ENCODE data around the gene GTF3C6.
"Not testable (repeated sequence)": the region's sequence is repeated elsewhere in the genome, so short reads cannot be mapped to it uniquely, and the experiment has no call there.

GTF3C6 gene

DNA sequence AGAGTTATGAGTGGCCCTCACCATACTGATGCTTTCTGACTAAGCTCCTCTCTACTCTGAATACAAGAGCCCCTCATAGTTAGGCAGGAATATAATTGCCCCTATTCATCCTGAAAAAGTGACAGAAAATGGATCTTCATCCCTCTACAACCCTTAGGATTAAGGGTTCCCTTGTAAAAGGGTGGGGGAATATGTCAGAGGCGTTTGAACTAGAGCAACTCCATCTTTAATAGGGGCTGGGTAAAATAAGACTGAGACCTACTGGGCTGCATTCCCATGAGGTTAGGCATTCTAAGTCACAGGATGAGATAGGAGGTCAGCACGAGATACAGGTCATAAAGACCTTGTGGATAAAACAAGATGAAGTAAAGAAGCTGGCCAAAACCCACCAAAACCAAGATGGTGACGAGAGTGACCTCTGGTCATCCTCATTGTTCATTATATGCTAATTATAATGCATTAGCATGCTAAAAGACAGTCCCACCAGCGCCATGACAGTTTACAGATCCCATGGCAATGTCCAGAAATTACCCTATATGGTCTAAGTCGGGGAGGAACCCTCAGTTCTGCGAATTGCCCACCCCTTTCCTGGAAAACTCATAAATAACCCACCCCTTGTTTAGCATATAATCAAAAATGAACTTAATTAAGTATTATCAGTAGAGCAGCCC, 4.7 kb upstream of the GTF3C6 start:
- ATAC-seq (replicated peaks), result no peak
- H3K4me1 Mint-ChIP-seq, result peaks cover 3 to 13% of the 10 kb centered on the region in 2 donors
- no peaks in the 10 kb centered on the region for H3K27me3 Mint-ChIP-seq
- H3K4me3 Mint-ChIP-seq, result no peak overlapping the region
- peaks cover 0 to 3% of the 10 kb centered on the region in 2 donors for H3K36me3 Mint-ChIP-seq
- H3K9me3 Mint-ChIP-seq, result no peaks in the 10 kb centered on the region
- no peak overlapping the region for H3K27ac Mint-ChIP-seq
- DNase-seq, result no peak

DNA sequence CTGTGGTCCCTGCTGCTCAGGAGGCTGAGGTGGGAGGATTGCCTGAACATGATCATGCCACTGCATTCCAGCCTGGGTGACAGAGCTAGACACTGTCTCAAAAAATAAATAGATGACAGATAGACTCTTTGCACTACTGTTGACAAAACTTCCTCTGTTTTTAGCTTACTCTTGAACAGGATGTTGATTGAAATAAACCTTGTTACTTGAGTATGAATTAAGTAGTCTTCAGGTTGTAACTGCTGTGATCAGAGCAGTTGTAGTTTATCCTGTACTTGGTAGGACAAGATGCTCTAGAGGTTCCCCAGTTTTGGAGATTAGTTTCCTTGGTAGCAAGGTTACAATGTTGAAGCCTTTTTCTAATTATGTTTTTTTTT, 1.5 kb downstream of the GTF3C6 start:
- H3K9me3 Mint-ChIP-seq, result no peaks in the 10 kb centered on the region
- no peaks in the 10 kb centered on the region for H3K27me3 Mint-ChIP-seq
- ATAC-seq (replicated peaks) (no peak), DNase-seq (no peak)
- H3K36me3 Mint-ChIP-seq, result peaks cover 23 to 31% of the 10 kb centered on the region in 2 donors
- H3K4me1 Mint-ChIP-seq, result peaks cover 4 to 19% of the 10 kb centered on the region in 2 donors
- peak overlapping the region in 1 of 2 donors; percentile 6 for H3K4me3 Mint-ChIP-seq
- H3K27ac Mint-ChIP-seq, result no peak overlapping the region

DNA sequence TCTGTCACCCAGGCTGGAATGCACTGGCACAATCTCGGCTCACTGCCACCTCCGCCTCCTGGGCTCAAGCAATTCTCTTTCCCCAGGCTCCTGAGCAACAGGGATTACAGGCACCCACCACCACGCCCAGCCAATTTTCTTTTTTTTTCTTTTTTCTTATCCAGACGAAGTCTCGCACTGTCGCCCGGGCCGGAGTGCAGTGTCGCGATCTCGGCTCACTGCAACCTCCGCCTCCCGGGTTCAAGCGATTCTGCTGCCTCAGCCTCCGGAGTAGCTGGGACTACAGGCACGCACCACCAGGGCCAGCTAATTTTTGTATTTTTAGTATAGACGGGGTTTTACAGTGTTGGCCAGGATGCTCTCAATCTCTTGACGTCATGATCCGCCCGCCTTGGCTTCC, 4.1 kb downstream of the GTF3C6 start:
- not testable (repeated sequence) for ATAC-seq (replicated peaks); DNase-seq; H3K27ac Mint-ChIP-seq

DNA sequence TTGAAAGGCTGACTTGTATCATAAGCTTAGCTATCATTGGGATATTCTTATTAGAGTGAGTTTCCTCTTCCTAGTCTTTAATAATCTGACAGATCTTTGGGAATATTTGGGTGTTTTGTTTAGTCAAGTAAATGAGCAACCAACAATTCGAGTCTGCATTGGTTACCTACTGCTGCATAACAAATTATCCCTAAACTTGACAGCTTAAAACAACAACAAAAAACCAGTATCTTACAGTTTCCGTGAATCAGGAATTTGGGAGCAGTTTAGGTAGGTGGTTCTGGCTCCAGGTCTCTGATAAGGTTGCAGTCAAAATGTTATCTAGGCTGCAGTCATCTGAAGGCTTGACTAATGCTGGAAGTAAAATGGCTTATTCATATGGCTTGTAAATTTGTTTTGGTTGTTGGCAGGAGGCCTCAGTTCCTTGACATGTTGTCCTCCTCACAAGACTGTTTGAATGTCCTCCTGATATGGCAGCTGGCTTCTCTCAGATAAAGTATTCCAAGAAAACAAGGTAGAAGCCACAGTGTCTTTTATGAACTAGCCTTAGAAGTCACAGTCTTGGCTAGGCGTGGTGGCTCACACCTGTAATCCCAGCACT, 7.2 kb downstream of the GTF3C6 start:
- ATAC-seq (replicated peaks), result no peak
- peaks cover 52 to 53% of the 10 kb centered on the region in 2 donors for H3K36me3 Mint-ChIP-seq

More for the DNA sequence above, 4.1 kb downstream of the GTF3C6 start:
- not testable (repeated sequence) for H3K9me3 Mint-ChIP-seq, H3K4me3 Mint-ChIP-seq, H3K27me3 Mint-ChIP-seq
- peaks cover 2 to 13% of the 10 kb centered on the region in 2 donors for H3K4me1 Mint-ChIP-seq
- H3K36me3 Mint-ChIP-seq, result peaks cover 40 to 46% of the 10 kb centered on the region in 2 donors

DNA sequence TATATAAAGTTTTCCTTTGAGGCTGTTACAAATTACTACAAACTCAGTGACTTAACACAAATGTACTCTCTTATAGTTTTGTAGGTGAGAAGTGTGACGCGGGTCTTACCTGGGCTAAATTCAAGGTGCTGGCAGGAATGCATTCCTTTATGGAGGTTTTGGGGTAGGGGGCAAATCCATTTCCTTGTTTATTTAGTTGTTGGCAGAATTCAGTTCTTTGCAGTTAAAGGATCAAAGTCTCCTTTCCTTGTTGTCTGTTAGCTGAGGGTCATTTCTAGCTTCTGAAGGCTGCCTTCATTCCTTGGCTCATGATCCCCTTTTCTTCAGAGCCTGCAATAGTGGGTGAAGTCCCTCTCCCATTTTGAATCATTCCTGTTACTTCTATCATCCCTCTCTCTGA, 10.2 kb downstream of the GTF3C6 start:
- not testable (repeated sequence) for ATAC-seq (replicated peaks); H3K9me3 Mint-ChIP-seq; H3K4me1 Mint-ChIP-seq; DNase-seq; H3K27me3 Mint-ChIP-seq; H3K4me3 Mint-ChIP-seq; H3K27ac Mint-ChIP-seq
- peaks cover 34 to 37% of the 10 kb centered on the region in 2 donors for H3K36me3 Mint-ChIP-seq

More for the DNA sequence above, 7.2 kb downstream of the GTF3C6 start:
- H3K27ac Mint-ChIP-seq, result no peak overlapping the region
- H3K4me3 Mint-ChIP-seq, result no peak overlapping the region
- no peak for DNase-seq
- peaks cover 0 to 2% of the 10 kb centered on the region in 2 donors for H3K9me3 Mint-ChIP-seq
- no peaks in the 10 kb centered on the region for H3K27me3 Mint-ChIP-seq
- no peaks in the 10 kb centered on the region for H3K4me1 Mint-ChIP-seq

DNA sequence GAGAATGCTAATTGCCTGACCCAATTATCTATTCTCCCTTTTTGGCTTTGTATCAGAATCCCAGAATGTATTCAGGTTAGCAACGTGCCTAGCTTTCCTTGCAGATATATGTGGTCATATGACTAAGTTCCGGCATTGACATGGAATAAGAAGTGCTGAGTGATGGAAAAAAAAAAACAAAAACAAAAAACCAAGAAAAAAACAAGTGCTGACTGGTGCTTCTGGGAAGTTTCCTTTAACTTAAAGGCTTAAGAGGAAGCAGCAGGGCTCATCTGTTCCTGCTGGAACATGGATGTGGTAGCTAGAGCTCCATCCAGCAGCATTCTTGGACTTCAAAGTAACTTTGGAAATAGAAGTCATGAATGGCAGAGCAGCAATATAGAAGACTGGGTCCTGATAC, 13.0 kb downstream of the GTF3C6 start:
- ATAC-seq (replicated peaks) (no peak), DNase-seq (no peak)
- no peaks in the 10 kb centered on the region for H3K4me1 Mint-ChIP-seq
- H3K36me3 Mint-ChIP-seq, result peaks cover 19 to 25% of the 10 kb centered on the region in 2 donors
- H3K27me3 Mint-ChIP-seq, result no peaks in the 10 kb centered on the region
- H3K4me3 Mint-ChIP-seq, result no peak overlapping the region
- peaks cover 0 to 2% of the 10 kb centered on the region in 2 donors for H3K9me3 Mint-ChIP-seq
- H3K27ac Mint-ChIP-seq, result no peak overlapping the region

DNA sequence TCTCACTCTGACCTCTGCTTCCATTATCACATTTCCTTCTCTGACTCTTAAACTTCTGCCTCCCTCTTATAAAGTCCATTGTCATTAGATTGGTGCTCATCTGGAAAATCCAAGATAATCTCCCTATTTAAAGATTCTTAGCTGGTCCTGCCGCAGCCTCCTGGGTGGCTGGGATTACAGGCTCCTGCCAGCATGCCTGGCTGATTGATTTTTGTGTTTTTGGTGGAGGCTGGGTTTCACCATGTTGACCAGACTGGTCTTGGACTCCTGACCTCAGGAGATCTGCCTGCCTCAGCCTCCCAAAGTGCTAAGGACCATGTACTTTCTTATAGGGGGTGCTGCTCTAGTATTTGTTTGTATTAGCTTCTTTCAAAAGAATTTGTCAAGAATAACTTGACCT, 18.1 kb downstream of the GTF3C6 start:
- no peak for ATAC-seq (replicated peaks)
- DNase-seq, result no peak
- Mint-ChIP-seq H3K4me3 (no peak overlapping the region), H3K9me3 (no peaks in the 10 kb centered on the region), H3K27me3 (no peaks in the 10 kb centered on the region), H3K27ac (no peak overlapping the region), H3K36me3 (peaks cover 18 to 27% of the 10 kb centered on the region in 2 donors), H3K4me1 (peaks cover 6 to 20% of the 10 kb centered on the region in 2 donors)

DNA sequence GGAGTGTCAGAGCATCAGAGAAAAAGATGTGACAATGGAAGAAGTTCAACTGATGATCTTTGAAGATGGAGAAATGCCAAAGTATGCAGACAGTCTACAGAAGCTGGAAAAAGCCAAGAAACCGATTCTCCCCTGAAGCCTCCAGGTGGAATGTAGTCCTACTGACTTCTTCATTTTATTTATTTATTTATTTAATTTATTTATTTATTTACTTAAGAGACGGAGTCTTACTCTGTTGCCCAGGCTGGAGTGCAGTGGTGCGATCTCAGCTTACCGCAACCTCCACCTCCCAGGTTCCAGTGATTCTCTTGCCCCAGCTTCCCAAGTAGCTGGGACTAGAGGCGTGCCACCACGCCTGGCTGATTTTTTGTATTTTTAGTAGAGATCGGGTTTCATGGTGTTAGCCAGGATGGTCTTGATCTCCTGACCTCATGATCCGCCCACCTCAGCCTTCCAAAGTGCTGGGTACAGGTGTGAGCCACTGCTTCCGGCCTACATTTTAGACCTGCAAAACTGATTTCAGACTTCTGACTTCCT, 21.1 kb downstream of the GTF3C6 start:
- Mint-ChIP-seq H3K27me3 (no peaks in the 10 kb centered on the region), H3K4me3 (no peak overlapping the region), H3K4me1 (peaks cover 11 to 35% of the 10 kb centered on the region in 2 donors), H3K36me3 (peaks cover 18 to 36% of the 10 kb centered on the region in 2 donors), H3K27ac (no peak overlapping the region), H3K9me3 (no peaks in the 10 kb centered on the region)
- no peak for DNase-seq
- ATAC-seq (replicated peaks), result no peak

DNA sequence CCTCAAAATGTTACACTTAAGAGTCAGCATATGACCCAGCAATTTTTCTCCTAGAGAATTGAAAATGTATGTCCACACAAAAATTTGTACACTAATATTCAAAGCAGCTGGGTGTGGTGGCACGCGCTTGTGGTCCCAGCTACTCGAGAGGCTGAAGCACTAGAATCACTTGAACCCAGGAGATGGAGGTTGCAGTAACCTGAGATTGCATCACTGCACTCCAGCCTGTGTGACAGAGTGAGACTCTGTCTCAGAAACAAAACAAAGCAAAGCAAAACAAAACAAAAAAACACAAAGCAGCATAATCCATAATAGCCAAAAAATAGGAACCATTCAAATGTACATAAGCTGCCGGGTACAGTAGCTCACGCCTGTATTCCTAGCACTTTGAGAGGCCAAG, 21.7 kb downstream of the GTF3C6 start:
- H3K36me3 Mint-ChIP-seq, result peaks cover 20 to 40% of the 10 kb centered on the region in 2 donors
- no peak for ATAC-seq (replicated peaks)
- DNase-seq, result no peak
- peak overlapping the region; percentile 99 for H3K4me3 Mint-ChIP-seq
- H3K27me3 Mint-ChIP-seq, result no peaks in the 10 kb centered on the region
- no peaks in the 10 kb centered on the region for H3K9me3 Mint-ChIP-seq
- peak overlapping the region; percentile 99 for H3K27ac Mint-ChIP-seq
- peaks cover 12 to 39% of the 10 kb centered on the region in 2 donors for H3K4me1 Mint-ChIP-seq

DNA sequence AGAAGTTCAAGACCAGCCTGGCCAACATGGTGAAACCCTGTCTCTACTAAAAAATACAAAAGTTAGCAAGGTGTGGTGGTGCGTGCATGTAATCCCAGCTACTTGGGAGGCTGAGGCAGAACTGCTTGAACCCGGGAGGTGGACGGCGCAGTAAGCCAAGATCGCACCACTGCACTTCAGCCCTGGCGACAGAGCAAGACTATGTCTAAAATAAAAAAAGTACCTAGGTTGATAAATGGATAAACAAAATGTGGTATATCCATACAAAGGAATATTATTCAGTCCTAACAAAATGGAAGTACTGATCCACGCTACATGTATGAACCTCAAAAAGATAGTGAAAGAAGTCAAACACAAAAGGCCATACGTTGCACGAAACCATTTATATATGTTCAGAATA, 22.1 kb downstream of the GTF3C6 start:
- Mint-ChIP-seq H3K36me3 (peaks cover 22 to 44% of the 10 kb centered on the region in 2 donors), H3K27me3 (no peaks in the 10 kb centered on the region), H3K9me3 (no peaks in the 10 kb centered on the region), H3K27ac (peak overlapping the region; percentile 99), H3K4me3 (peak overlapping the region; percentile 99), H3K4me1 (peaks cover 12 to 39% of the 10 kb centered on the region in 2 donors)
- DNase-seq (no peak), ATAC-seq (replicated peaks) (no peak)

DNA sequence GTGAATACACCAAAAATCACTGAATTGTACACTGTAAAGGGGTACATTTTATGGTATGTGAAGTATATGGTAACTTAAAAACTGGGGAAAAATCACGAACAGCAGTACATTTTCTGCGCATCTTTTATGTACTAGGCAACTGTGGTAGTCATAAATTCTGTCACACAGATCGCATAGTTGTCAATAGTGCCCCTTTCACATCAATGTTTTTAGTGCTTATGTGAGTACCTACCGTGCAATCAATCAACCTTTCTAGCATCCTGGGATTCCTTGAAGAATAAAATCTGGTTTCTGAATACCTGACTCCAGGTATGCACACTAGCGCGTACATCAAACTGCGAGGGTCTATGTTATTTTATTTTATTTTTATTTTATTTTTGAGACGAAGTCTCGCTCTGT, 22.7 kb downstream of the GTF3C6 start:
- no peak for ATAC-seq (replicated peaks)
- Mint-ChIP-seq H3K4me1 (peaks cover 12 to 43% of the 10 kb centered on the region in 2 donors), H3K27ac (peak overlapping the region; percentile 99), H3K36me3 (peaks cover 27 to 49% of the 10 kb centered on the region in 2 donors), H3K9me3 (no peaks in the 10 kb centered on the region), H3K27me3 (no peaks in the 10 kb centered on the region), H3K4me3 (peak overlapping the region; percentile 99)
- no peak for DNase-seq

DNA sequence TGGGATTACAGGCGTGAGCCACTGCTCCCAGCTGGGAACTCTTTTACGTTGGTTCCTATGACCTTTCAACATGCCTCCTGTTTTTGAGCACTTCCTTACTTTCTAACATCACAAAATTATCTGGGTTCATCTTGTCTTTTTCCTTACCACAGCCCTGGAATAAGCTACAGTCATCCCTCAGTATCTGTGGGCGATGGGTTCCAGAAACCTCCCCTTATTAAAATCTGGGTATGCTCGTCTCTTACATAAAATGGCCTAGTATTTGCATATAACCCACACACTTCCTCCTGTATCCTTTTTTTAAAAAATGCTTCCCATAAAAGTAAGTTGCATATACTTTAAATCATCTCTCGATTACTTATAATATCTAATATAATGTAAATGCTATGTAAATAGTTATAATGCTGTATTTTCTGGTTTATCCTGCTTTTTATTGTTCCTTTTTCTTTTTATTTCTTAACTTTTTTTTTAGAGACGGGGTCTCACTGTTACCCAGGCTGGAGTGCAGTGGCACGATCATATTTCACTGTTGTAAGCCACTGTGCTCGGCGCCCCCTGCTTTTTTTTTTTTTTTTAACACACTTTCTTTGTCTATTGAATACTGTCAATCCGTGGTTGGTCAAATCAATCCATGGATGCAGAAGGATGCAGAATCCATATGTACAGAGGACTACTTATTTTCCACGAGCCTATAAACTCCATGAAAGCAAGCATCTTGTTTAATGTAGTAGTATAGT, 32.5 kb downstream of the GTF3C6 start:
- no peak overlapping the region for H3K4me3 Mint-ChIP-seq
- H3K36me3 Mint-ChIP-seq, result peaks cover 36 to 55% of the 10 kb centered on the region in 2 donors
- H3K9me3 Mint-ChIP-seq, result no peaks in the 10 kb centered on the region
- peaks cover 7 to 19% of the 10 kb centered on the region in 2 donors for H3K4me1 Mint-ChIP-seq
- DNase-seq (no peak), ATAC-seq (replicated peaks) (no peak)
- no peaks in the 10 kb centered on the region for H3K27me3 Mint-ChIP-seq
- H3K27ac Mint-ChIP-seq, result no peak overlapping the region

DNA sequence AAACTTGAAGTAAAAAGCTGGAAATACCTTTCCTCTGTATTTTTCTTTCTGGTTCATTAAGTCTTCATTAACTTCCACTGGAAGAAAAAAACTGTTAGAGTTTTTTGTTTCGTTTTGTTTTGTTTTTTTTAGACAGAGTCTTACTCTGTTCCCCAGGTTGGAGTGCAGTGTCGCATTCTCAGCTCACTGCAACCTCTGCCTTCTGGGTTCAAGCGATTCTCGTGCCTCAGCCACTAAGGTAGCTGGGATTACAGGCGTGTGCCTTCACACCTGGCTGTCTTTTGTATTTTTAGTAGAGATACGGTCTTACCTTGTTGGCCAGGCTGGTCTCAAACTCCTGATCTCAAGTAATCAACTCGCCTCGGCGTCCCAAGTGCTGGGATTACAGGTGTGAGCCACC, 38.2 kb downstream of the GTF3C6 start:
- Mint-ChIP-seq H3K36me3 (peaks cover 30 to 50% of the 10 kb centered on the region in 2 donors), H3K27ac (no peak overlapping the region), H3K4me3 (no peak overlapping the region), H3K4me1 (no peaks in the 10 kb centered on the region), H3K27me3 (no peaks in the 10 kb centered on the region), H3K9me3 (no peaks in the 10 kb centered on the region)
- ATAC-seq (replicated peaks) (no peak), DNase-seq (no peak)

DNA sequence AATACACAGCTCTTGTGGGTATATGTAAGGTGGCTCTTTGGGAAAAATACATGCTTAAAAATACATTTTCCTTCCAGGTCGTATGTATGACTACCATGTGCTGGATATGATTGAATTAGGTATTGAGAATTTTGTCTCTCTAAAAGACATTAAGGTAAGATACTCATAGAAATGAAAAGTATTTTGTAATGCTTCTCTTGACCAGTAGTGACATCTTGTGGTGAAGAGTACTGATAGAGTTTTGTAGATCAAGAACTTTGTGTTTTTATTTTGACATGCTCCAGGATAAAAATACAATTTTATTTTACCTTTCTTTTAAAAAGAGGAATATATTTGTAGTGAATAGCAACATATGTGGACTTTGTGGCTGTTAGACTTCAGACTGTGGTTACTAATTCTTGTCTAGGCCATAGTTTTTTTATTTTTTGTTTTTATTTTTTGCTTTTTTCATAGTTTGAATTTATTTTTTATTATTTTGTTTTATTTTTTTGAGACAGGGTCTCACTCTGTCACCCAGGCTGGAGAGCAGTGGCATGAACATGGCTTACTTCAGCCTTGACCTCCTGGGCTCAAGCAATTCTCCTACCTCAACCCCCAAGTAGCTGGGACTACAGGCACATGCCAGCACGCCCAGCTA, 41.2 kb downstream of the GTF3C6 start:
- Mint-ChIP-seq H3K4me3 (no peak overlapping the region), H3K36me3 (peaks cover 31 to 51% of the 10 kb centered on the region in 2 donors), H3K27me3 (no peaks in the 10 kb centered on the region), H3K4me1 (no peaks in the 10 kb centered on the region), H3K27ac (no peak overlapping the region), H3K9me3 (no peaks in the 10 kb centered on the region)
- ATAC-seq (replicated peaks), result no peak
- DNase-seq, result no peak

Measured in stimulated activated naive B cell treated with anti-CD40 and anti-IgM and Interleukin-4, amounts not matched to agents 10 μg/mL and 1 μg/mL and 100 μg/mL, for 72 hours (primary cell).